Measurements from ENCODE around the gene TMEM94. TPM values are rescaled to one million over a fixed set of nuclear protein-coding genes. Genes with fewer than 3 reads are reported as not detected.

The TMEM94 gene
- total RNA-seq, 1 experiment from 2014 or later = 129 TPM

GRCh38 chr17:75539967-75540729 is 83.7 kb downstream of the TMEM94 start:
- ChIA-PET POLR2A (no interaction called here), CTCF (no interaction called here)
- intact Hi-C loops (cut with micrococcal nuclease; ENCODE audit: unreplicated experiment) = no loop called here
- BruUV-seq (replicated peaks) = no TSS peak
- Histone ChIP-seq H3K4me3 (ENCODE audit: low read depth in 2 of 2, low read length in 2 of 2) (no peak overlapping the region), H3K4me1 (ENCODE audit: control insufficient read depth, insufficient read depth, low read length) (peaks cover 27% of the 10 kb centered on the region), H3K36me3 (ENCODE audit: control insufficient read depth, insufficient read depth, low read length) (no peaks in the 10 kb centered on the region), H3K27ac (ENCODE audit: low read length) (no peak overlapping the region), H3K9me3 (ENCODE audit: control insufficient read depth, insufficient read depth, low read depth, low read length) (no peaks in the 10 kb centered on the region), H3K27me3 (ENCODE audit: control insufficient read depth, insufficient read depth, low read length) (no peaks in the 10 kb centered on the region)
- in situ Hi-C loops (cut with HindIII; ENCODE audit: low pct_unique_long_range_greater_than_20kb, low sequenced_read_pairs) = no loop called here
- TF ChIP-seq CTCF (IDR thresholded peaks at IDR 0.05) (no peak), POLR2AphosphoS5 (IDR thresholded peaks at IDR 0.05; ENCODE audit: low read depth, low read length) (no peak), REST (IDR thresholded peaks at IDR 0.05; ENCODE audit: insufficient read depth in 1 of 2, low read depth in 2 of 2, low read length in 1 of 2) (no peak), TCF7L2 (IDR thresholded peaks at IDR 0.05; ENCODE audit: low read depth, low read length) (no peak), SIN3A (IDR thresholded peaks at IDR 0.05; ENCODE audit: borderline replicate concordance, insufficient read depth, low read depth, low read length) (no peak)
- DNase-seq (ENCODE audit: low read depth, low spot score) = no peak
- peak; percentile 27 for ATAC-seq

- peak overlapping the region; percentile 9; the same call in 1 of the 2 replicates for H3K27ac ChIP-seq (ENCODE audit: low read length)
- in situ Hi-C loops (cut with HindIII; ENCODE audit: low pct_unique_long_range_greater_than_20kb, low sequenced_read_pairs) (no loop called here), intact Hi-C loops (cut with micrococcal nuclease; ENCODE audit: unreplicated experiment) (no loop called here)
- H3K4me3 ChIP-seq (ENCODE audit: low read depth in 2 of 2, low read length in 2 of 2) = no peak overlapping the region
- TF ChIP-seq REST (IDR thresholded peaks at IDR 0.05; ENCODE audit: insufficient read depth in 1 of 2, low read depth in 2 of 2, low read length in 1 of 2) = no peak
- TF ChIP-seq CTCF (IDR thresholded peaks at IDR 0.05) = no peak
- no peak for TF ChIP-seq SIN3A (IDR thresholded peaks at IDR 0.05; ENCODE audit: borderline replicate concordance, insufficient read depth, low read depth, low read length)
- no peak for TF ChIP-seq TCF7L2 (IDR thresholded peaks at IDR 0.05; ENCODE audit: low read depth, low read length)
- no peak for TF ChIP-seq POLR2AphosphoS5 (IDR thresholded peaks at IDR 0.05; ENCODE audit: low read depth, low read length)
- H3K27me3 ChIP-seq (ENCODE audit: control insufficient read depth, insufficient read depth, low read length) = no peaks in the 10 kb centered on the region
- peaks cover 27% of the 10 kb centered on the region for H3K4me1 ChIP-seq (ENCODE audit: control insufficient read depth, insufficient read depth, low read length)
- no TSS peak for BruUV-seq (replicated peaks)
- POLR2A ChIA-PET = no interaction called here
- CTCF ChIA-PET = no interaction called here
- ATAC-seq = no peak
- no peaks in the 10 kb centered on the region for H3K36me3 ChIP-seq (ENCODE audit: control insufficient read depth, insufficient read depth, low read length)
- no peaks in the 10 kb centered on the region for H3K9me3 ChIP-seq (ENCODE audit: control insufficient read depth, insufficient read depth, low read depth, low read length)
- no peak for DNase-seq (ENCODE audit: low read depth, low spot score)
Observed at GRCh38 chr17:75540923-75541503, 84.6 kb downstream of the TMEM94 start.
